Hypothalamus (tissue), 51 donors: ENCODE results near the gene SLX4IP.

Experiments used
- DNase-seq, 51 donors: peaks; one replicate each; lab custom pipeline; 2025; lab: John Stamatoyannopoulos, UW

The SLX4IP gene

GRCh38 chr20:10618611-10619245 lies 183.6 kb downstream of the SLX4IP start:
- DNase-seq = no peak

DNA sequence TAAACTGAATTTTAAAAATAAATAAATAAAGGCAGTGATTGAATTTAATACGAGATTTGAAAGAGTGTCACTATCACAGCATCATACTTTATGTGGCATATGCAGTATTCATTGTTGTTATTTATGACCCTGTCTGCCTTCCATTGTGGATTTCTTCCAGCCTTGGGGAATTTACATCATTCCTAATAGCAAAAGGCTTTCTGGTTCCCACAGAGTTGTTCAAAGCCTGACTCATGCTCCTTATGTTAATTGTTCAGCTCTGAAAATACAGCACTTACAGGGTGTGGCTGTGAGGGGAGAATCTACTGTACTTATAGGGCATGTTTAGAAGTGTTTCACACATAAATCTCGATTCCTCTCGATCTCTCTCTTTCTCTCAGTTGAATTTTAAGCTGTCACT lies 184.3 kb downstream of the SLX4IP start:
- DNase-seq = no peak

- DNase-seq = no peak
These were observed 186.0 kb downstream of the SLX4IP start for GRCh38 chr20:10621149-10621548.

GRCh38 chr20:10622657-10623418 lies 187.7 kb downstream of the SLX4IP start:
- no peak for DNase-seq

GRCh38 chr20:10625641-10626040 lies 190.5 kb downstream of the SLX4IP start:
- DNase-seq = no peak

DNA sequence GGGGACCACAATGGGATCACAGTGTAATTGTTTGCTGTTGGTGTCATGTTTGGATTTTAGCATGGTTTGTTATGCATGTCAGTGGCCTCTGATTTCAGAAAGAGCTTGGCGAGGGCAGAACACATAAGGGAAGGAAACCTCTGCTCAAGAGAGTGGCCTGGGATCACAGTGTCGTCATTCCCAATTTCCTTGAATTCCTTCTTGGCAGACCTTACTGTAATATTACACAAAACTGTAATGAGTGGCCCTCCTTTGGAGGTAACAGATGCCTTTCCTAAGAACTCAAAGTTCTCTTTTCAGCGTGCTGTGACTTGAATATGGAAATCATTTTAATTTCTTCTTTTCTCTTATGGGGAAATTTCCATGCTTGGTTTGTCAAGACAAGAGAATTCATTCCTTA lies 191.8 kb downstream of the SLX4IP start:
- no peak for DNase-seq

DNA sequence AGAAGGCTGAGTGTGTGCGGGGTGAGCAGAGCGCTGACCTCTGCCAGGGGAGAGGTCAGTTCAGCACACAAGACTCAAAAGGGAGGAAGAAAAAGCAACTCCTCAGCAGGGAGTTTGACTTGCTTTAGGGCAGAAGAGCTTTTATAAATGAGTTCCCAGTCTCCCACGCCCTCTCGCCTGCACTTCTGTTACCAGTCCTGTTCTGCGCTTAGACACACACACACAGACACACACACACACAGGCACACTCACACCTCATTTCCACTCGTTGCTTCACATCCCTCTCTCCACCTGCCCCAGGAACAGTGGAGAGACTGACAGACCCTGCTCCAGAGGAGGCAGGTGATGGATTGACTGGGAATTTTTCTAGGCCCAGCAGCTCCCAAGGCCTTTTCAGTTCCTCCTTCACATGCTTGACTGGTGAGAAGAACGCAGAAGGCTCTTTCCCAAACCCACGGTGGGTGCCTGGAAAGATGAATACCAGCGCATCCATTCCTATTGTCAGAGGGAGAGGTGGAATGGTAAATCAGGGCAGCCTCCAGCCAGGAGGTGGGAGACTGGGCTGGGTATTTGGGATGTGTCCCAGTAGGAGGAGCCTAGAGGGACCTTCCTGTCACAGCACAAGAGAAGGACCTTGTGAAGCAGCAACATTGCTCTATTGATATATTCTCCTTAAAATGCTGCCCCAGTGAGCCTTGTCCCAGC lies 195.0 kb downstream of the SLX4IP start:
- DNase-seq = no peak

DNA sequence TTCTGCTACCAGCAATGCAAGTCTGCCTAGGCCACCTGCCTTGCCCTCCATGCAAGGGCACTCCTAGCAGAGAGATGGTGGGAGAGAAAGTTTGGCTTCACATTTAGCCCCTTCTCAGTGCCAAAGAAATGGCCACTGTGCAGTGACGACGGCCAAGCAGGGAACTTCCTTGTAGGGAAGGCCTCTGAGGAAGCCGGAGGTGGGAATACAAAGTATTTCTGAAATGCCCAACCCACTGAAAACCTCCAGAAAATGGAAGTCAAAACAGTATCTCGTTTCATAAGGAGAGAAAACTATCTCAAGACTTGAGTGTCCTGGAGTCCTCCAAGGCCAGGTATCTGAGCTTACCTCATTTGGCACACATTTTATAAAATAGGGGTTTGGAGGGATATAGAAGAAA lies 196.0 kb downstream of the SLX4IP start:
- DNase-seq = no peak

DNA sequence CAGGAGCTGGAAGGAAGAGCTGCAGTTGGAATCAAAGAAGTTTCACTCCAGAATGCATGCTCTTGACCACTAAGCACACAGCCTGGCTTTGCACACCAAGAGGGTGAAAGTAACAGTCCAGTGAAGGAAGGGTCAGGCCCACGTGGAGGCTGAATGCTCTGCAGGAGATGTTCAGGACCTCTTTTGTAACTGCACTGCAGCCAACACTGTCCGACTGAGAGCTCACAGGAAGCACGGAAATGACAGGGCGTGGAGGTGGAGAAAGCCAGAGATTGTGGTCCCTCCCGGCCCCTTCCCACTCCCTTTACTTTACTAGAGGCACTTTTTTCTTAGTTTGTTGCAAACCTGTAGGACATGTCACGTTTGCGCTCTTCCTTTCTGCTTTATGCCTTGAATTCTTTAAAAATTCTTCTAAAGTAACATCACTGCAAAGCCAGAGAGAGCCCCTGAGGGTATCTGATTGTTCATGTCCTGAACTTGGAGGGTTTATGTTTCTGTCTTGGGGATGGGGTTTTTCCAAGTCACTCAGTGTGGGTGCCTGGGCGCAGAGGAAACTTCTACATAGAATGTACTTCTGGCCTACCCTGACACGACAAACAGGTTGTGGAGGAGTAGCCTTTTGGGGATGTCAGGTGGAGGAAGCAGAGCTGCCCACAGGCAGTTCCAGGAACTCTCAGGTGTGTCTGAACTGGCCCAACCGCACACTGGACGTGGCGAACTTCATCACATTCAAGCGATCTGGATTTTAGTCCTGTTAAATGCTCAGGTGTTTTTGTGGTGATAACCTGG lies 197.8 kb downstream of the SLX4IP start:
- no peak for DNase-seq

- DNase-seq = no peak
These were observed 198.6 kb downstream of the SLX4IP start for GRCh38 chr20:10633718-10634117.

DNA sequence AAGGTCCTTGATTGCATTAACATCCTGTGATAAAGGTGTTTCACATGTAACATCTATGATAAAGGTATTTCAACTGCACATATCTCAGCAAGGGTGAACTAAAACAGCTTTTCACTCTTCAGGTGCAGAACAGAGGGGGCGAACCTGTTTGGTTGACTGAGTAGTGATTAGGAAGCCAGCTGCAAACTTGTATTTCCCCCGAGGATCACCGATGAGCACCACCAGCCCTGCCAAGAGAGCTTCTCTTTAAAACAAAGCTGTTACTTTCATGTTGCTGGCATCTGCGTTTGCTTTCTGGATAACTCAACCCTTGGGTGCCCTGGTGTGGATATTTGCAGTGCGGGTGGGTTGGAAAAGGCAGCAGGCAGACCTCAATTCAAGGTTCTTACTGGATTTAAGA lies 199.1 kb downstream of the SLX4IP start:
- DNase-seq = no peak

DNA sequence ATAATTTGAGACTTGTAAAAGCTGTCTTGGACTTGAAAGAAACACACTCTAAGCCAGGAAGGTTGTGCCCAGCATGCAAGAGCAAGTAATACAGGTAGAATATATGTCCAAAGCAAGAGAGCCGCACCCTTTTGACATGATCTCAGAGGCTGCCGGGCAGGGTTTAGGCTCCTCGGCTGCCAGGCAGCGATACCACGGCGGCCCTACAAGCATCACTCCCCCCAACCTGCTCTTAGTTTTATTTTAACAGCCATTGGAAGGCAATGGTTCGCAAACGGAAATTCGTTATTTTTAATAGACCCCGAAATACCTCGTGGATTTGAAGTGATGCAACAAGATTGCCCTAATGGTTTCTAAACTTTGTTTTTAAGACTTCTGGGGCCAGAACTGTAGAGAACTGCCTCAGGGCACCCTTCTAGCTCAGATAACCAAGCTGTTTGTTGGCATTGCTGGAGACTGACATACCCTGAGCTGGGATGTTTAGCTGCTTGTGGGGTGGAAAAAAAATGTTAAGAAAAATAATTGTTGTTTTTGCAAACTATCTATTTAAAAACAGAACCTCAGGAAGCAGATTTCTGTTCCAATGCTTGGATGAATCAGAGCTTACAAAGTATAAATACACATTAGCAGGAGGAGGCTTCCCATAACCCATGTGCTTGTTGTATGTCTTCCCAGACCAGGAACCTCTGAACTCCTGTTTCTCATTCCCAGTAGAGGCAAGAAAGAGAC lies 199.7 kb downstream of the SLX4IP start:
- DNase-seq = no peak

GRCh38 chr20:10635476-10636208 lies 200.5 kb downstream of the SLX4IP start:
- DNase-seq = no peak

- no peak for DNase-seq
These were observed 201.3 kb downstream of the SLX4IP start for GRCh38 chr20:10636326-10636818.

- no peak for DNase-seq
These were observed 202.0 kb downstream of the SLX4IP start for GRCh38 chr20:10637031-10637559.

GRCh38 chr20:10637563-10637962 lies 202.5 kb downstream of the SLX4IP start:
- DNase-seq = no peak

DNA sequence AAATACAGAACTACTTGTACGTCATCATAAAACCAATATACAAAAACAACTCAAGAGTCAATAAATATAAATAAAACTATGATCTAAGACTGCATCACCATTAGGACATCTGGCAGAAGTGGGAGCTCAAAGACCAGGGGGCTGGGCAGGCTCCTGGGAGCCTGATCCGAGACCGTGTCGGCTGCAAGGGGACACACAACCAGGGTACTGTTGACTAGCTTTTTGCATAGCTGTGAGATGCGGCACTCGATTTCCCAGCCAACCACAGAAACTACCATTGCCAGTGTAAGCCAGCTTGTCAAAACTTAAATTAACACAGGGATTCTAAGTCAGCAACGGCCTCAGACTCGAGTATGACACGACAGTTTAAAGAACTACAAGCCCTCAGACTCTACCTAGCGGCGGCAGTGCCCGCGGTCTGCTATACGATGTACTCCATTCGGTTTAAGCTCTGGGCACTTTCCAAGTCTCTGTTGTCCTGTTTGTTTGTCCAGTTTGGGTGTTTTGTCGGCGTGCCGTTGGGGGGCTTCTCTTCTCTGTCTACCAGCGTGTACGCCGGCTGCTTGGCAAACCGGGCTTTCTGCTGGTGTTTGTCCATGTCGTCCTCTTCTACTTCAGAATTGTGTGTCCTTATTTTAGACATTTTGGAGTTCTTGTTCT lies 204.1 kb downstream of the SLX4IP start:
- DNase-seq = peak in 15 of 51 donors; percentile 9 to 71 (median 31)

DNA sequence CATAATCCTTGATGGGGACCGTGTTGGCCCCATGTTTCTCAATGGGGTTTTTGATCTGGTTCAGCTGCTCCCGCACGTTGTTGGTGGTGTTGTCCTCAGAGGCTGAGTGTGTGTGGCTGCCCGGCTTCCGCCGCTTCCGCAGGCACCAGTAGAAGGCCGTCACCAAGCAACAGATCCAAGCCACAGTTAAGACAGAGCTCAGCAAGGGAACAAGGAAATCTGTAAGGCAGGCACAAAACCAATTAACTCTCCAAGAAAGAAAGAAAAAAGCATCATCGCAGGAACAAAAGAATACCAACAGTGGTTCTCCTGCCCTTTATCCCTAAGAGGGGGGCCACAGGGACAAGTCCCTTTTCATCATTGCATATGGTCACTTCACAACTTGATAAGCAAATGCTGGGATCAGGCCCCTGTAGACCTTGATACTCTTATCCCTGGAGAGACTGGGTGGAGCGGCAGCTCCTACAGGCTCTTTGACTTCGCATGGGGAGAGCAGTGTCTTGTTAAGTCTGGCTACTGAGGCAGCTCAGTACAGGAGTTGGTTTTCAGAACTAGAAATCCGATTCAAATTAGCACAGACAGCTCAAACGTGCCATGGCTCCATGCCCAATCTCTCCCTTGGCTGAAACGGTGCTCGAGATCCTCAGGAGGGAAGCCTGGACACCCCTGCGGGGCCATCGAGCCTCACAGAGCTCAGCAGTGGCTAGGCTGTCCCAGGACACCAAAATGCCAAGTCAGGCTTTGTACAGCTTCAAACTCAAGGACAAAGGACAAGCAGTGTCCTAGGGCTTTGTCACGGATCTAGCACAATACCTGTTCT lies 204.8 kb downstream of the SLX4IP start:
- DNase-seq = peak in 33 of 51 donors; percentile 10 to 71 (median 43)
